K562 (cell line): ENCODE data around the gene NXF2. TPM values are rescaled to one million over a fixed set of nuclear protein-coding genes. Genes with fewer than 3 reads are reported as not detected.

Experiments
- ATAC-seq: fragments of 200-7000 bp; cut with Tn5 transposase; 3 replicates; pipeline ENCODE4 v1.9.1; 2020; ENCODE audit warnings: moderate library complexity
- BruUV-seq: library from RNA; stranded (reverse); fragments of 400-500 nt; replicated peaks from 2 replicates; lab custom pipeline; 2021; lab: Mats Ljungman, UMichigan
- CTCF ChIA-PET: fragments of 300-600 bp; formaldehyde crosslinking; extraction: SDS; loops from one replicate; lab custom pipeline; 2021; ENCODE audit warnings: low intra/inter-chr PET ratio; lab: Yijun Ruan, JAX
- POLR2A ChIA-PET: fragments of 300-600, 350-650 bp; sonication (Branson Sonifier 250); formaldehyde crosslinking; extraction: SDS; loops from one replicate; lab custom pipeline; 2021; ENCODE audit warnings: antibody characterized with exemption, inconsistent platforms; lab: Yijun Ruan, JAX
- DNase-seq, 4 experiments: peaks; one replicate each; pipeline versions ENCODE4 v3.0.0 to v3.0.0-alpha.2; 2011 to 2018; ENCODE audit warnings: low spot score in 3 of 4, mixed read lengths in 3 of 4; ENCODE audit errors: extremely low read depth in 1 of 4
- FAIRE-seq: peaks from 2 replicates; lab custom pipeline; 2011; peaks lifted over from hg19 to GRCh38; lab: Jason Lieb, UNC
- H2AFZ ChIP-seq: 2 replicates; pipeline ENCODE4 v1.6.0; 2011; ENCODE audit warnings: low read depth, low read length, control low read depth, inconsistent platforms
- H3K27ac ChIP-seq: fragments of 200-600 bp; 3 replicates; pipeline ENCODE4 v1.8.0; 2011; ENCODE audit warnings: low read depth, mild to moderate bottlenecking, control low read depth, inconsistent platforms, low read length, moderate library complexity, mixed read lengths; ENCODE audit errors: extremely low read depth
- H3K27me3 ChIP-seq, 2 experiments: fragments of 300-600 bp in 1 of 2; 2 replicates in 1 of 2; 3 replicates in 1 of 2; pipeline versions ENCODE4 v1.6.0 to v1.8.0; 2011; ENCODE audit warnings: inconsistent platforms in 2 of 2, low read length in 2 of 2, mild to moderate bottlenecking in 1 of 2, mixed read lengths in 1 of 2, moderate library complexity in 1 of 2; ENCODE audit not compliant: control insufficient read depth in 2 of 2, insufficient read depth in 2 of 2
- H3K36me3 ChIP-seq: fragments of 300-600 bp; 3 replicates; pipeline ENCODE4 v1.8.0; 2011; ENCODE audit warnings: mild to moderate bottlenecking, low read length, inconsistent platforms; ENCODE audit not compliant: control insufficient read depth, insufficient read depth
- H3K4me1 ChIP-seq, 2 experiments: fragments of 200-600 bp in 1 of 2; replicated peaks in 1 of 2; 2 replicates in 1 of 2; 3 replicates in 1 of 2; pipeline versions ENCODE4 v1.5.1 to v1.8.0; 2011; ENCODE audit warnings: inconsistent platforms in 2 of 2, low read length in 2 of 2, mild to moderate bottlenecking in 1 of 2, mixed read lengths in 1 of 2, moderate library complexity in 1 of 2; ENCODE audit not compliant: control insufficient read depth in 2 of 2, insufficient read depth in 2 of 2
- H3K4me2 ChIP-seq: 2 replicates; pipeline ENCODE4 v1.6.1; 2011; ENCODE audit warnings: low read length, control low read depth, inconsistent platforms, mixed read lengths; ENCODE audit not compliant: insufficient read depth
- H3K4me3 ChIP-seq: fragments of 200-600 bp; sonication (generic), shearing (Covaris generic); 2 replicates; pipeline ENCODE4 v1.5.1; 2016; ENCODE audit warnings: control low read depth, inconsistent platforms
- H3K79me2 ChIP-seq: fragments of 200-600 bp; 3 replicates; pipeline ENCODE4 v1.8.0; 2011; ENCODE audit warnings: low read length, inconsistent platforms; ENCODE audit not compliant: control insufficient read depth, insufficient read depth
- H3K9ac ChIP-seq, 2 experiments: 2 replicates each; pipeline versions ENCODE4 v1.6.0 to v1.6.1; 2011; ENCODE audit warnings: low read depth in 2 of 2, low read length in 2 of 2, control low read depth in 1 of 2, inconsistent platforms in 1 of 2, mild to moderate bottlenecking in 1 of 2, mixed read lengths in 1 of 2; ENCODE audit not compliant: insufficient read depth in 1 of 2
- H3K9me1 ChIP-seq: one replicate; pipeline ENCODE4 v1.6.0; 2011; ENCODE audit warnings: inconsistent platforms, mild to moderate bottlenecking, low read length, moderate library complexity; ENCODE audit not compliant: control insufficient read depth, insufficient read depth
- H3K9me3 ChIP-seq: replicated peaks from 2 replicates; pipeline ENCODE4 v1.5.1; 2011; ENCODE audit warnings: low read depth, low read length, inconsistent platforms; ENCODE audit not compliant: control insufficient read depth, insufficient read depth
- H4K20me1 ChIP-seq: replicated peaks from 2 replicates; pipeline ENCODE4 v1.6.1; 2011; ENCODE audit warnings: low read length, inconsistent platforms, mixed read lengths; ENCODE audit not compliant: control insufficient read depth, insufficient read depth
- CTCF ChIP-seq, 3 experiments: IDR thresholded peaks in 2 of 3; conservative IDR thresholded peaks in 1 of 3; 2 replicates each; pipeline ENCODE4 v1.5.1; 2011 to 2012; ENCODE audit warnings: low read length in 3 of 3, mild to moderate bottlenecking in 3 of 3, control low read depth in 2 of 3, improper control_type of control experiment in 1 of 3, inconsistent platforms in 1 of 3, low read depth in 1 of 3, mixed read lengths in 1 of 3, moderate library complexity in 1 of 3; ENCODE audit not compliant: insufficient read depth in 2 of 3
- RAD21 ChIP-seq, 2 experiments: fragments of 250-450 bp in 1 of 2; fragments of 450-650 bp in 1 of 2; sonication (Bioruptor Pico) in 1 of 2; formaldehyde crosslinking in 1 of 2; IDR thresholded peaks in 1 of 2; conservative IDR thresholded peaks in 1 of 2; 2 replicates each; pipeline versions ENCODE4 v1.4.0 to v1.8.0; 2020 to 2022; ENCODE audit warnings: mild to moderate bottlenecking in 2 of 2, moderate library complexity in 1 of 2
- ZSCAN29 ChIP-seq: fragments of 450-650 bp; IDR thresholded peaks from 2 replicates; pipeline ENCODE4 v1.6.1; 2017
- WGBS: fragments of 100-300 bp; shearing (Covaris generic); methylation state at CpG from one replicate; pipeline ENCODE4 v1.1.6; 2016; ENCODE audit warnings: low coverage, mixed read lengths; ENCODE audit not compliant: insufficient coverage; ENCODE audit errors: missing lambda C conversion rate; 5-methylcytosine and 5-hydroxymethylcytosine counted together
- in situ Hi-C: fragments of 300-500 bp; cut with MboI; formaldehyde crosslinking; loops from 4 replicates; pipeline ENCODE4 v1.15.0; 2018; ENCODE audit warnings: inconsistent platforms, mixed read lengths
- intact Hi-C: fragments of 100-400 bp; cut with micrococcal nuclease; formaldehyde crosslinking; loops from 2 replicates; pipeline ENCODE4 v1.14.2; 2022
- polyA plus RNA-seq, 8 experiments: library from polyadenylated mRNA; depleted of rRNA in 4 of 8; stranded (reverse) in 5 of 8; unstranded in 3 of 8; fragments of >200 nt; fragmentation: Nextera tagmentation in 2 of 8; fragmentation: Illumina TruSeq in 1 of 8; extraction: Ambion mirVana in 2 of 8; extraction: Trizol in 1 of 8; gene quantifications; 2 replicates each; pipeline versions ENCODE4 v1.2.1 to v1.2.3, GENCODE V29; 2011 to 2014; ENCODE audit warnings: inconsistent platforms in 1 of 8, missing spikeins in 1 of 8
- total RNA-seq, 7 experiments: library from RNA; depleted of rRNA in 6 of 7; stranded (reverse); fragments of >200 nt in 6 of 7; fragmentation: Illumina TruSeq in 2 of 7; extraction: Trizol in 2 of 7; gene quantifications; 2 replicates each; pipeline versions ENCODE4 v1.2.1 to v1.2.3, GENCODE V29; 2011 to 2021; ENCODE audit warnings: low replicate concordance in 1 of 7

Gene NXF2
- total and polyA plus RNA-seq, 9 of the 15 experiments (the other 6 are each of a cell fraction or from before 2014, with no cell fraction given) = 0.13 to 9.8 (median 4.0) TPM

DNA sequence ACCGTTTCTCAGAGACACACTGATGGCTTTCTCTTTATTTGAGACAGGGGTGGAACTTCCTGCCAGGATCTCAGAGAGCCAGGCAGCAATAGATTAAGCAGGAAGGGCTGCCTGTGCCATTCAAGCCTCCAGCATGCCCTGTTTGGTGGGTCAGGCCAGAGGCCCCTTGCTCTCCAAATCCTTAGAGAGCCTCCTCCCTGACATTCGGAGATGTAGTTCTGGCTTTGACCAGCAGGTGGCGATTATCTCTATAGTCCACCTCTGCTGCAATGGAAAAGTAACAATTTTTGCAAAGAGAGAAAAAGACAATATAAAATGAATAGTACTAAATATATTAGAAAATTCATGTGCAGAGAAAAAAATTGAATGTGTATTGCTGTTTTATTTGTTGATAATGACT lies 98.9 kb downstream of the NXF2 start:
- no peaks in the 10 kb centered on the region for H3K36me3 ChIP-seq
- no peaks in the 10 kb centered on the region for H3K79me2 ChIP-seq
- POLR2A ChIA-PET = no interaction called here
- intact Hi-C loops (no loop called here), in situ Hi-C loops (no loop called here)
- ATAC-seq (peak; percentile 76), DNase-seq (peak; percentile 21 to 56 (median 44)), FAIRE-seq (no peak)
- CTCF ChIA-PET = interaction anchor here (0.7 kb wide), 1 partner anchor 278 kb away, joined by 4 read pairs; no protein-coding TSS in a partner anchor
- 7% methylated on average over 3 of the region's 3 CpGs for WGBS
- no peak overlapping the region for H3K27ac ChIP-seq
- no peaks in the 10 kb centered on the region for H3K9me1 ChIP-seq
- H4K20me1 ChIP-seq = no peaks in the 10 kb centered on the region
- no peak overlapping the region for H3K4me3 ChIP-seq
- H3K4me1 ChIP-seq = no peaks in the 10 kb centered on the region
- BruUV-seq = no TSS peak
- no peak overlapping the region for H2AFZ ChIP-seq
- TF ChIP-seq RAD21 (CRISPR knock-in tag; conservative IDR thresholded peaks at IDR 0.05 in 1 of 2, IDR thresholded peaks at IDR 0.05 in 1 of 2) (peak in 1 of 2 experiments; percentile 42; a peak in 1 of 4 replicates), CTCF (IDR thresholded peaks at IDR 0.05 in 2 of 3, conservative IDR thresholded peaks at IDR 0.05 in 1 of 3; ENCODE audit: insufficient read depth in 2 of 3, low read depth in 1 of 3, low read length in 3 of 3) (peak; percentile 36 to 63 (median 61)), ZSCAN29 (no peak)
- H3K4me2 ChIP-seq = no peak overlapping the region
- H3K9ac ChIP-seq = no peak overlapping the region
- no peaks in the 10 kb centered on the region for H3K27me3 ChIP-seq
- H3K9me3 ChIP-seq = no peaks in the 10 kb centered on the region

Other genes with a start within 250 kb of the NXF2 start
- gene TCEAL2, start 121.5 kb upstream of the NXF2 start, total RNA-seq (2014; rRNA removed) = not detected in 2 replicates
- gene TCEAL2, start 121.5 kb upstream of the NXF2 start, total RNA-seq (2014; rRNA removed; fragmentation: Illumina TruSeq; extraction: Trizol) = not detected in 2 replicates
- not detected in 2 replicates for gene TCEAL2, start 121.5 kb upstream of the NXF2 start, total RNA-seq (2015; rRNA removed; fragmentation: Illumina TruSeq; extraction: Trizol)
- gene TCEAL2, start 121.5 kb upstream of the NXF2 start, total RNA-seq (2021) = not detected in 2 replicates
- gene TCEAL2, start 121.5 kb upstream of the NXF2 start, polyA plus RNA-seq (2011; rRNA removed) = not detected in 2 replicates
- gene TCEAL2, start 121.5 kb upstream of the NXF2 start, polyA plus RNA-seq (2014; fragmentation: Illumina TruSeq; extraction: Trizol) = not detected in 2 replicates
- gene TCEAL2, start 121.5 kb upstream of the NXF2 start, polyA plus RNA-seq (2014; fragmentation: Nextera tagmentation; extraction: Ambion mirVana) = not detected
- not detected in 2 replicates for gene TCEAL2, start 121.5 kb upstream of the NXF2 start, polyA plus RNA-seq (2014; rRNA removed)
- not detected in 2 replicates for gene TCEAL6, start 104.7 kb upstream of the NXF2 start, total RNA-seq (2014; rRNA removed)
- not detected in 2 replicates for gene TCEAL6, start 104.7 kb upstream of the NXF2 start, total RNA-seq (2014; rRNA removed; fragmentation: Illumina TruSeq; extraction: Trizol)
- gene TCEAL6, start 104.7 kb upstream of the NXF2 start, total RNA-seq (2015; rRNA removed; fragmentation: Illumina TruSeq; extraction: Trizol) = not detected in 2 replicates
- gene TCEAL6, start 104.7 kb upstream of the NXF2 start, total RNA-seq (2021) = not detected in 2 replicates
- gene TCEAL6, start 104.7 kb upstream of the NXF2 start, polyA plus RNA-seq (2011; rRNA removed) = not detected in 2 replicates
- not detected in 2 replicates for gene TCEAL6, start 104.7 kb upstream of the NXF2 start, polyA plus RNA-seq (2014; fragmentation: Illumina TruSeq; extraction: Trizol)
- not detected for gene TCEAL6, start 104.7 kb upstream of the NXF2 start, polyA plus RNA-seq (2014; fragmentation: Nextera tagmentation; extraction: Ambion mirVana)
- gene TCEAL6, start 104.7 kb upstream of the NXF2 start, polyA plus RNA-seq (2014; rRNA removed) = not detected in 2 replicates
- gene BEX5, start 91.2 kb upstream of the NXF2 start, total RNA-seq (2014; rRNA removed) = 1.2 and 2.4 TPM in 2 replicates
- 1.4 and 1.5 TPM in 2 replicates for gene BEX5, start 91.2 kb upstream of the NXF2 start, total RNA-seq (2014; rRNA removed; fragmentation: Illumina TruSeq; extraction: Trizol)
- gene BEX5, start 91.2 kb upstream of the NXF2 start, total RNA-seq (2015; rRNA removed; fragmentation: Illumina TruSeq; extraction: Trizol) = 1.1 and 1.6 TPM in 2 replicates
- 0.81 and 1.3 TPM in 2 replicates for gene BEX5, start 91.2 kb upstream of the NXF2 start, total RNA-seq (2021)
- 0.24 and 0.49 TPM in 2 replicates for gene BEX5, start 91.2 kb upstream of the NXF2 start, polyA plus RNA-seq (2011; rRNA removed)
- 1.1 and 1.3 TPM in 2 replicates for gene BEX5, start 91.2 kb upstream of the NXF2 start, polyA plus RNA-seq (2014; fragmentation: Illumina TruSeq; extraction: Trizol)
- 1 to 10 TPM; 3.0 to 3.2 TPM for gene BEX5, start 91.2 kb upstream of the NXF2 start, polyA plus RNA-seq (2014; fragmentation: Nextera tagmentation; extraction: Ambion mirVana)
- gene BEX5, start 91.2 kb upstream of the NXF2 start, polyA plus RNA-seq (2014; rRNA removed) = 2.0 and 3.2 TPM in 2 replicates
- not detected in 2 replicates for gene TCP11X1, start 31.9 kb upstream of the NXF2 start, total RNA-seq (2014; rRNA removed)
- gene TCP11X1, start 31.9 kb upstream of the NXF2 start, total RNA-seq (2014; rRNA removed; fragmentation: Illumina TruSeq; extraction: Trizol) = not detected in 2 replicates
- gene TCP11X1, start 31.9 kb upstream of the NXF2 start, total RNA-seq (2015; rRNA removed; fragmentation: Illumina TruSeq; extraction: Trizol) = not detected in 2 replicates
- gene TCP11X1, start 31.9 kb upstream of the NXF2 start, total RNA-seq (2021) = not detected in 2 replicates
- gene TCP11X1, start 31.9 kb upstream of the NXF2 start, polyA plus RNA-seq (2011; rRNA removed) = not detected in 2 replicates
- not detected in 2 replicates for gene TCP11X1, start 31.9 kb upstream of the NXF2 start, polyA plus RNA-seq (2014; fragmentation: Illumina TruSeq; extraction: Trizol)
- not detected for gene TCP11X1, start 31.9 kb upstream of the NXF2 start, polyA plus RNA-seq (2014; fragmentation: Nextera tagmentation; extraction: Ambion mirVana)
- gene TCP11X1, start 31.9 kb upstream of the NXF2 start, polyA plus RNA-seq (2014; rRNA removed) = not detected in 2 replicates
- gene NXF2B, start 192.8 kb downstream of the NXF2 start, total RNA-seq (2014; rRNA removed) = 1.7 and 3.4 TPM in 2 replicates
- 6.4 and 7.1 TPM in 2 replicates for gene NXF2B, start 192.8 kb downstream of the NXF2 start, total RNA-seq (2014; rRNA removed; fragmentation: Illumina TruSeq; extraction: Trizol)
- gene NXF2B, start 192.8 kb downstream of the NXF2 start, total RNA-seq (2015; rRNA removed; fragmentation: Illumina TruSeq; extraction: Trizol) = 4.7 and 5.8 TPM in 2 replicates
- gene NXF2B, start 192.8 kb downstream of the NXF2 start, total RNA-seq (2021) = 7.7 and 8.0 TPM in 2 replicates
- gene NXF2B, start 192.8 kb downstream of the NXF2 start, polyA plus RNA-seq (2011; rRNA removed) = 0.91 and 0.93 TPM in 2 replicates
- gene NXF2B, start 192.8 kb downstream of the NXF2 start, polyA plus RNA-seq (2014; fragmentation: Illumina TruSeq; extraction: Trizol) = 5.5 and 5.8 TPM in 2 replicates
- 10 to 100 TPM in 1 of 2 experiments, 1 to 10 TPM in 1; 7.8 to 16.1 TPM for gene NXF2B, start 192.8 kb downstream of the NXF2 start, polyA plus RNA-seq (2014; fragmentation: Nextera tagmentation; extraction: Ambion mirVana)
- 0.80 and 1.8 TPM in 2 replicates for gene NXF2B, start 192.8 kb downstream of the NXF2 start, polyA plus RNA-seq (2014; rRNA removed)
- not detected in 2 replicates for gene TCP11X2, start 224.6 kb downstream of the NXF2 start, total RNA-seq (2014; rRNA removed)
- not detected in 2 replicates for gene TCP11X2, start 224.6 kb downstream of the NXF2 start, total RNA-seq (2014; rRNA removed; fragmentation: Illumina TruSeq; extraction: Trizol)
- gene TCP11X2, start 224.6 kb downstream of the NXF2 start, total RNA-seq (2015; rRNA removed; fragmentation: Illumina TruSeq; extraction: Trizol) = not detected in 2 replicates
- gene TCP11X2, start 224.6 kb downstream of the NXF2 start, total RNA-seq (2021) = not detected in 2 replicates
- not detected in 2 replicates for gene TCP11X2, start 224.6 kb downstream of the NXF2 start, polyA plus RNA-seq (2011; rRNA removed)
- gene TCP11X2, start 224.6 kb downstream of the NXF2 start, polyA plus RNA-seq (2014; fragmentation: Illumina TruSeq; extraction: Trizol) = not detected in 2 replicates
- not detected for gene TCP11X2, start 224.6 kb downstream of the NXF2 start, polyA plus RNA-seq (2014; fragmentation: Nextera tagmentation; extraction: Ambion mirVana)
- not detected in 2 replicates for gene TCP11X2, start 224.6 kb downstream of the NXF2 start, polyA plus RNA-seq (2014; rRNA removed)